NCI-H1930 (cell line): ENCODE measurements around the gene LRP3.
"Not testable (repeated sequence)": the region's sequence is repeated elsewhere in the genome, so short reads cannot be mapped to it uniquely, and the experiment has no call there.

Experiments
- DNase-seq, 2 experiments: peaks; one replicate each; lab custom pipeline; 2025; lab: John Stamatoyannopoulos, UW

LRP3 gene, protein sequence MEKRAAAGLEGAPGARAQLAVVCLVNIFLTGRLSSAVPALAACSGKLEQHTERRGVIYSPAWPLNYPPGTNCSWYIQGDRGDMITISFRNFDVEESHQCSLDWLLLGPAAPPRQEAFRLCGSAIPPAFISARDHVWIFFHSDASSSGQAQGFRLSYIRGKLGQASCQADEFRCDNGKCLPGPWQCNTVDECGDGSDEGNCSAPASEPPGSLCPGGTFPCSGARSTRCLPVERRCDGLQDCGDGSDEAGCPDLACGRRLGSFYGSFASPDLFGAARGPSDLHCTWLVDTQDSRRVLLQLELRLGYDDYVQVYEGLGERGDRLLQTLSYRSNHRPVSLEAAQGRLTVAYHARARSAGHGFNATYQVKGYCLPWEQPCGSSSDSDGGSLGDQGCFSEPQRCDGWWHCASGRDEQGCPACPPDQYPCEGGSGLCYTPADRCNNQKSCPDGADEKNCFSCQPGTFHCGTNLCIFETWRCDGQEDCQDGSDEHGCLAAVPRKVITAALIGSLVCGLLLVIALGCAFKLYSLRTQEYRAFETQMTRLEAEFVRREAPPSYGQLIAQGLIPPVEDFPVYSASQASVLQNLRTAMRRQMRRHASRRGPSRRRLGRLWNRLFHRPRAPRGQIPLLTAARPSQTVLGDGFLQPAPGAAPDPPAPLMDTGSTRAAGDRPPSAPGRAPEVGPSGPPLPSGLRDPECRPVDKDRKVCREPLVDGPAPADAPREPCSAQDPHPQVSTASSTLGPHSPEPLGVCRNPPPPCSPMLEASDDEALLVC

DNA sequence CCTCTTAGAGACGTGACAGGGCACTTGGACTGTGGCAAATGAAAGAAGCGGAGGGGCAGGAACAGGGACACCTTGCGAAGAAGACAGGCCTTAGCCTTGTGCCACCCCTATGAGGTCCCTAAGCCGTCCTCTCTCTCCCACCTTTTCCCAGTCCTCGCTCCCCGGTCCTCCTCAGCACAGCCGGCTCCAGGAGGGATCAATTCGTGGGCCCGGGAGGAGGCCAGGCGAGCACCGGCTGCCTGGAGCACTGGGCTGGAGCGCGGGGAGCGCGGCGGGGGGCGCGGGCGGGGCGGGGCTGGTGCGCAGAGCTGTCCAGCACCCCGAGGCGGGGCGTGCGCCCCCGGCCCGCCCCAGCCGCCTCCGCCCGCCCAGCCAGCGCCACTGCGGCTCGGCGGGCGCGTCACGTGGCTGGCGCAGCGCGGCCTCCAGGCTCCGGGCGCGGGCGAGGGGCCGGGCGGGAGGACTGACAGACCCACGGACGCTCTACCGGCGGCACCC, at the start of gene LRP3:
Gene LRP3, plus strand, starts transcription at position 466 of the 498 bp plus-strand sequence. CDS start 456 bp downstream, outside the sequence.
- DNase-seq: peak; percentile 15 to 64

DNA sequence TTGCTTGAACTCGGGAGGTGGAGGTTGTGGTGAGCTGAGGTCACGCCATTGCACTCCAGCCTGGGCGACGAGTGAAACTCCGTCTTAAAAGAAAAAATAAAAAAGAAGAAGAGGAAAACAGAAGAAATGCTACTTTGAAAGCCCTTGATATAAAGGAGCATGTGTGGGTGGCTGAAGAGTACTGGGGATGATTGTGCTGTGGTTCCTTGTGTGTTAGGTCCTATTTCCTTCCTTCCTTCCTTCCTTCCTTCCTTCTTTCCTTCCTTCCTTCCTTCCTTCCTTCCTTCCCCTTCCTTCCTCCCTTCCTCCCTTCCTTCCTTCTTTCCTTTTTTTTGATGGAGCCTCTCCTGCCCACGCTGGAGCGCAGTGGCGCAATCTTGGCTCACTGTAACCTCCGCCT, 47.9 kb upstream of the LRP3 start:
- DNase-seq: no peak

DNA sequence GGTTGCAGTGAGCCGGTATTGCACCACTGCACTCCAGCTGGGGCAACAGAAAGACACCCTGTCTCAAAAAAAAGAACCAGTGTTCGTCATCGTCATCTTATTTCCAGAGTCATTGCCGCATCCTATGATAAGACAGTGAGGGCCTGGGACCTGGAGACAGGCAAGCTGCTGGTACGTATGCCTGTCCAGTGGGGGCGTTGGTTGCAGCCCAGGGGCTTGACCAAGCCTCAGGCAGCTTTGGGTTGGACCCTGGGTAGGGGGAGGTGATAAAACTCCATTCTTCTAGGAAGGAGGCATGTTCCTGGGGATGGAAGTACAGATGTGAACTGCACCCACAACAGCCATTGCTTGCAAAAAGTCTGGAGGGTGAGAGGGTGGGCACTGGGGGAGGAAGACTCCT, 46.6 kb upstream of the LRP3 start:
- no peak for DNase-seq

DNA sequence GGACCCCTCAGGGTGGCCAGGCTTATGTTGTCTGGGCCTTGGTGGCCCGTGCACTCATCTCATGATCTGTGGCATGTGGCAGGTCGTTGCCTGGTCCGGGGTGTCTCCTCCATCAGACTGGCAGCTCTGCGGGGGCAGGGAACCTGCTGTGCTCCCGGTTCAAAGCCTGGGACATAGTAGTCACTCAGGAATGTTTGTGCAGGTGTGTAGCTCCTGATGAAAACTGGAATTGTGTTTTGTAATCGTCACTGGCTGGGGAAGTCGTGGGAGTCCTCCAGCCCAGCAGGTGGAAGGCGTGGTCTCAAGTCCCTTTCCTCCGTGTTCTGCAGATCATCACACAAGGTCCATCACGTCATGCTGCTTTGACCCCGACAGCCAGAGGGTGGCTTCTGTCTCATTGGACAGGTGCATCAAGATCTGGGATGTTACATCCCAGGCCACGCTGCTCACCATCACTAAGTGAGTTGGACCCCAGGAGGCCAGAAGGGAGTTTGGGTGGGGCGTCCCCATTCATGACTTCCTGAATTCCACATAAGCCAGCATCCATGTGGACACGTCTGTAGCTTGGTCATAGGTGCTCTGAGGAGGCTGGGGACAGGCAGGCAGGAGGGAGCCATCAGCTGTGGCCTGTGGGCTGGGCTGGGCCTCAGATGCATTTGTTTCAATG, 43.1 kb upstream of the LRP3 start:
- DNase-seq: no peak

DNA sequence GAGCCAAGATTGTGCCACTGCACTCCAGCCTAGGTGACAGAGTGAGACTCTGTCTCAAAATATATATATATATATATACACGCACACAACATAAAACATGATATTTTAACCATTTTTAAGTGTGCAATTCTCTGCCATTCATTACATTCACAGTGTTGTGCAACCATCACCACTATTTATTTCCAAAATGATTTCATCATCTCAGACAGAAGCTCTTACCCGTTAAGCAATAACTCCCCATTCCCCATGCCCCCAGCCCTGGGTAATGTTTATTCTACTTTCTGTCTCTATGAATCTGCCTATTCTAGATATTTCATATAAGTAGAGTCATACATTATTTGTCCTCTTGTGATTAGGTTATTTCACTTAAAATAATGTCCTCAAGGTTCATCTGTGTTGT, 42.0 kb upstream of the LRP3 start:
- no peak for DNase-seq

DNA sequence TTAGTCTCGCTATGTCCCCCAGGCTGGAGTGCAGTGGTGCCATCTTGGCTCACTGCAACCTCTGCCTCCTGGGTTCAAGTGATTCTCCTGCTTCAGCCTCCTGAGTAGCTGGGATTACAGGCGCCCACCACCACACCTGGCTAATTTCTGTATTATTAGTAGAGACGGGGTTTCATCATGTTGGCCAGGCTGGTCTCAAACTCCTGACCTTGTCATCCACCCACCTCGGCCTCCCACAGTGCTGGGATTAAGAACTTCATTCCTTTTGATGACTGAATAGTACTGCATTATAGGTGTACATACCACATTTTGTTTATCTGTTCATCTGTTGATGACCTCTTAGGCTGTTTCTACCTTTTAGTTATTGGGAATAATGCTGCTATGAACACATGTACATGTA, 41.5 kb upstream of the LRP3 start:
- DNase-seq: not testable (repeated sequence)

DNA sequence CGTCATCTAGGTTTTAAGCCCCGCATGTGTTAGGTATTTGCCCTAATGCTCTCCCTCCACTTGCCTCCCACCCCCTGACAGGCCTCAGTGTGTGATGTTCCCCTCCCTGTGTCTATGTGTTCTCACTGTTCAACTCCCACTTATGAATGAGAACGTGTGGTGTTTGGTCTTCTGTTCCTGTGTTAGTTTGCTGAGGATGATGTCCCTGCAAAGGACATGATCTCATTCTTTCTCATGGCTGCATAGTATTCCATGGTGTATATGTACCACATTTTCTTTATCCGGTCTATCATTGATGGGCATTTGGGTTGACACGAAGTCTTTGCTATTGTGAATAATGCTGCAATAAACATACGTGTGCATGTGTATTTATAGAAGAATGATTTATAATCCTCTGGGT, 39.8 kb upstream of the LRP3 start:
- DNase-seq: not testable (repeated sequence)

DNA sequence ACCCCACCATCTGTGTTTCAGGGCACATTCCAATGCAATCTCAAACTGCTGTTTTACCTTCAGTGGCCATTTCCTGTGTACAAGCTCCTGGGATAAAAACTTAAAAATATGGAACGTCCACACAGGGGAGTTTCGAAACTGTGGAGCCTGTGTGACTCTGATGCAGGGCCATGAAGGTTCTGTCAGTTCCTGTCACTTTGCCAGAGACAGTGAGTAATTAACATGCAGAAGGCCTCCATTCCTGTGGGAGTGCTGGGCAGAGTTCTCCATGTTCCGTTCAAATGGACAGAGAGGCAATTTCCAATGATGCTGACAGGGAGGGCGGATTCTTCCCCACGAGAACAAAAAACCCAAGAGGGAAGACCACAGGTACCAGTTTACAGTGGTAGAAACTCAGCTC, 37.8 kb upstream of the LRP3 start:
- no peak for DNase-seq

DNA sequence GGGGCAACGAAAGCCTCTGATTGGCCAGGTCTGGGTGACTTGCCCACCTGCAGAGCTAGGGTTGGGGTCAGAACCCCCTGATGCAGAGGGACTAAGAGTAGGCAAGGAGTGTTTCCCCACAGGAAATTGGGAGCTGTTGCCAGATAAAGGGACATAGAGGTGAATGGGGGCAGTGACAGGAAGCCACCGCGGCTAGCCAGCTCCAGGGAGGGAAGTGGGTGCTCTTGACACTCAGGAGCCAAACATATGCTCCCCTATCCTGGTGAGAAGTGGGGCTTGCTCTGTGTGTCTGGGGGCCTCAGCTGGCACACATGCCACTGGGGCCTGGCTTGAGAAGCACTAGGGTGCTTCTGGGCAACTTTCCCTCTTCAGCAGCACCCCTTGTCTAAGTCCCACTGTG, 36.2 kb upstream of the LRP3 start:
- no peak for DNase-seq

DNA sequence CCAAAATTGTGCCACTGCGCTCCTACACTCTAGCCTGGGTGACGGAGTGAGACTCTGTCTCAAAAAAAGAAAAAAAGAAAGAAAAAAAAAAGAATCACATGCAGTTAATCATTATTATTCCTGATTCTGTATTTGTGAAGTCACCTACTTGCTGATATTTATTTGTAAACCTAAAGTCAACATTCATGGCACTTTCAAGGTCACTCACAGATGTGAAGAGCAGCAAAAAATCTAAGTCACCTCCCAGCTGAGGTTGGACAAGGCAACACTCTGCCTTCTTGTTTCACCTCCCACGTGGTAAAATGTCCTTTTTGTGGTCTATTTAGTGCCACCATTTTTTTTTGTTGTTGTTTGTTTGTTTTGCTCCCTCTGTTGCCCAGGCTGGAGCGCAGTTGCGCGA, 35.8 kb upstream of the LRP3 start:
- no peak for DNase-seq

DNA sequence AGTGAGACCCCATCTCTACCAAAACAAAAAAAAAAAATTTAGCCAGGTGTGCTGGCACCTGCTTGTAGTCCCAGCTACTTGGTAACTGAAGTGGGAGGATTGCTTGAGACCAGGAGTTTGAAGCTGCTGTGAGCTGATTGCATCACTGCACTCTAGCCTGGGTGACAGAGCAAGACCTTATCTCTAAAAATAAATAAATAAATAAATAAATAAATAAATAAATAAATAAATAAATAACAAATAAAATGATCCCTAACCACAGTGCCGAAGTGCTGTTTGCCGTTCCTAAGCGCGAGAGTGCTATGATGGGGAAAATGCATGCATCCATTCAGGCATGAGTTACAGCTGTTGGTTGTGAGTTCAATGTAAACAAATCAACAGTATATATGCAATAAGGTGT, 35.0 kb upstream of the LRP3 start:
- no peak for DNase-seq

DNA sequence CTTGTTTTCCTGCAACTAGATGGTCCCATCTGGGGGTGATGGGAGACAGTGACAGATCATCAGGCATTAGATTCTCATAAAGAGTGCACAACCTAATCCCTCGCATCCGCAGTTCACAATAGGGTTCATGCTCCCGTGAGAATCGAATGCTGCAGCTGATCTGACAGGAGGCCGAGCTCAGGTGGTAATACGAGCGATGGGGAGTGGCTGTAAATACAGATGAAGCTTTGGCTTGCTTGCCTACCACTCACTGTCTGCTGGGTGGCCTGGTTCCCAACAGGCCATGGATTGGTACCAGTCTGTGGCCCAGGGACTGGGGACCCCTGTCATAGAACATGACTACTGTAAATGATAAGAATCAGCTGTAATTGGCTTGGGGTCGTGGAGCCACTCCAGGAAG, 34.2 kb upstream of the LRP3 start:
- no peak for DNase-seq

DNA sequence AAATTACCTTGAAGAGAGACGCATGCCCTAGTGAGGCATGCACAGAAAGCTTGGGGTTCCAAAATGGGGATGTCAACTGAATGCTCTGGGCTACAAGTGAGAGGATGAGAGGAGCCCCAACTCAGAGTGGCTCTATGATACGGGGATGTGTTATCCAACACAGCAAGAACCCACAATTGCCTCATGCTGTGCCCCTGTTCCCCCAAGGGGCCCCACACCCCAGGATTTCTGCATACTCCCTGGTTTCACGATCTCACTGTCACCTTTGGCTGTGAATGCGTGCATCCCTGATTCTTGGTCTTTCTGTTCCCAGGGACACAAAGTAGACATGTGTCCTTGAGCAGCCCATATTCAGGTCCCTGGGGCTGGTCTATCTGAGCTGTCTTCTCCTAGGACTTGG, 32.9 kb upstream of the LRP3 start:
- no peak for DNase-seq

DNA sequence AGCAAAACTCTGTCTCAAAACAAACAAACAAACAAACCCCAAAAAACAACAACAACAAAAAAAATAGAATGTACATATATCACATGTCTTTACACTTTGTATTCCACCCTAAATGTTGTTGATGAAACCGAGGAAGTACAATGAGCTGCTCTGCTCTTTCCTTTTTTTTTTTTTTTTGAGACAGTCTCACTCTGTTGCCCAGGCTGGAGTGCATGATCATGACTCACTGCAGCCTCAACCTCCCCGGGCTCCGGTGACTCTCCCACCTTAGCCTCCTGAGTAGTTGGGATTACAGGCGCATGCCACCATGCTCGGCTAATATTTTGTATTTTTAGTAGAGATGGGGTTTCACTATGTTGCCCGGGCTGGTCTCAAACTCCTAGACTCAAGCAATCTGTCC, 30.6 kb upstream of the LRP3 start:
- DNase-seq: no peak

DNA sequence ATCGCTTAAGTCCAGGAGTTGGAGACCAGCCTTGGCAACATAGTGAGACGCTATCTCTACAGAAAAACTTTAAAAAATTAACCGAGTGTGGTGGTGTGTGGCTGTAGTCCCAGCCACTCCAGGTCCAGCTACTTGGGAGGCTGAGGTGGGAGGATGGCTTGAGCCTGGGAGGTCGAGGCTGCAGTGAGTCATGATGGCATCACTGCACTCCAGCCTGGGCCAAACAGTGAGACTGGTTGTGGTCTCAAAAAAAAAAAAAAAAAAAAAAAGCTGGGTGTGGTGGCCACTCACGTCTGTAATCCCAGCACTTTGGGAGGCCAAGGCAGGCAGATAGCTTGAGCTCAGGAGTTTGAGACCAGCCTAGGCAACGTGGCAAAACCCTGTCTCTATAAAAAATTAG, 28.1 kb upstream of the LRP3 start:
- DNase-seq: not testable (repeated sequence)

DNA sequence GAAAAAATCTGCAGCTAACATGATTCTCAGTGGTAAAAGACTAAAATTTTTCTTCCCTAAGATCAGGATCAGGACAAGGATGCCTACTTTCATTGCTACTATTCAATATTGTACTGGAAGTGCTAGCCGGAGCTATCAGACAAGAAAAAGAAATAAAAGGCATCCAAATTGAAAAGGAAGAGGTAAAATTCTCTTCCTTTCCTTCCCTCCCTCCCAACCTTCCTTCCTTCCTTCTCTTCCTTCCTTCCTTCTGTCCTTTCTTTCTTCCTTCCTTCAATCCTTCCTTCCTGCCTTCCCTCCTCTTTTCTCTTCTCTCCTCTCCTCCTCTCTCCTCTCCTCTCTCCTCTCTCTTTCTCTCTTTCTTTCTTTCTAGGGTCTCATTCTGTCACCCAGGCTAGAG, 26.7 kb upstream of the LRP3 start:
- no peak for DNase-seq

DNA sequence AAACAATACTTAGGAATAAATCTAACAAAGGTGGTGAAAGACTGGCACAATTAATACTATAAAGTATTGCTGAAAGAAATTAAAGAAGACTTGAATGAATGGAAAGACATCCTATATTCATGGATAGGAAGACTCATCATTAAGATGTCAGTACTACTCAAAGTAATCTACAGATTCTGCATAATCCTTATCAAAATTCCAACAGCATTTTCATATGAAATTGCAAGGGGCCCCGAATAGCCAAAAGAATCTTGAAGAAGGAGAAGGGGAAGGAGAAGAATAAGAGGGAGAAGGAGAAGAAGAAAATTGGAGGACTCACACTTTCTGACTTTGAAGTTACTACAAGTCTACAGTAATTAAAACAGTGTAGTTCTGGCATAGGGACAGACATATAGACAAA, 25.6 kb upstream of the LRP3 start:
- DNase-seq: no peak

DNA sequence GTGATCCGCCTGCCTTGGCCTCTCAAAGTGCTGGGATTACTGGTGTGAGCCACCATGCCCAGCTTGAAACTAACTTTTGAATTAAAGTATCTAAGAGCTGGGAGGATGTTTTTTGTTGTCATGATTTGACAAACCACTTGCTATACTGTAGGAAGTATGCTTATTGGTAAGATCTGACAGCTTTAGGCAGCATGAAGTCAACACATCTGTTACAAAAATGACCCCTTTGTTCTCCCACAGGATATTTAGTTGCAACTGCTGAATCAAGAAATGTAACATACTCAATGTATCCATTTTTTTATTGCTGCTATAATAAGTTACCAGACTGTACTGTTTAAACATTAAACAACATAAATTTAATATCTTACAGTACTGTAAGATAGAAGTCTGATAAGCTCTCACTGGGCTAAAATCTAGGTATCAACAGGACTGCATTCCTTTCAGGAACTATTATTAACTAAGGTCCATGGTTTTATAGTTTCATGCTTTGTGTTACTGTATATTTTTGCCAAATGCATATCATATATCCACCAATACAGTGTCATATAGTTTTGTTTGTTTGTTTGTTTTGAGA, 22.8 kb upstream of the LRP3 start:
- no peak for DNase-seq

DNA sequence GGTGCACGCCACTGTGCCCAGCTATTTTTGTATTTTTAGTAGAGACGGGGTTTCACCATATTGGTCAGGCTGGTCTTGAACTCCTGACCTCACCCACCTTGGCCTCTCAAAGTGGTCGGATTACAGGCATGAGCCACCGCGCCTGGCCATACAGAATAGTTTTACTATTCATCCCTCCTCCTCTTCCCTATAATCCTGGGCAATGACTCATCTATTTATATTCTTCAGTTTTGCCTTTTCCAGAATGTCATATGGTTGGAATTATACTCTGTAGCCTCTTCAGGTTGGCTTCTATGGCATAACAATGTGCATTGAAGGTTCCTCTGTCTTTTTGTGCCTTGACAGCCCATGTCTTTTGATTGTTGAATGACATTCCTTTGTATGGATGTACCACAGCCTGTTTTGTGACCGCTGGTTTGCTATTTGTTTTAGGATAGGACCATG, 22.2 kb upstream of the LRP3 start:
- no peak for DNase-seq

DNA sequence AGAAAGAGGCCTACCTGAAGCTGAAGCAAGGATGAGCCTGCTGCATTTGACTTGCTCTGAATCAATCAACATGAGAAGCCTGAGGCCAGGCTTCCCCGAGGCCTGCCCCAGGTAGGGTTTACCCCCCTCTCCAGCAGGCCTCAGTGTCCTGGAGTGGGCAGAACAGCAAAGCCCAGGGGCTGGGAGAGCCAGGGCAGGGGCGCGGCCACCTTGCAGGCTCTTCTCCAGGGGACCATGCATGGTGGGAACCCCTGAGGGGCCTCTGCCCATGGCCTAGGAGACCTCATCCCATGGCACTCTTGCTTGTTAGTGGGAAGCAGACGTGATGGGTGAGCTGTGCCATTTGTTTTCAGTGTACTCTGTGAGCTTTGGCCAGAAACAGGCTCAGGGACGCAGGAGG, 19.9 kb upstream of the LRP3 start:
- no peak for DNase-seq

DNA sequence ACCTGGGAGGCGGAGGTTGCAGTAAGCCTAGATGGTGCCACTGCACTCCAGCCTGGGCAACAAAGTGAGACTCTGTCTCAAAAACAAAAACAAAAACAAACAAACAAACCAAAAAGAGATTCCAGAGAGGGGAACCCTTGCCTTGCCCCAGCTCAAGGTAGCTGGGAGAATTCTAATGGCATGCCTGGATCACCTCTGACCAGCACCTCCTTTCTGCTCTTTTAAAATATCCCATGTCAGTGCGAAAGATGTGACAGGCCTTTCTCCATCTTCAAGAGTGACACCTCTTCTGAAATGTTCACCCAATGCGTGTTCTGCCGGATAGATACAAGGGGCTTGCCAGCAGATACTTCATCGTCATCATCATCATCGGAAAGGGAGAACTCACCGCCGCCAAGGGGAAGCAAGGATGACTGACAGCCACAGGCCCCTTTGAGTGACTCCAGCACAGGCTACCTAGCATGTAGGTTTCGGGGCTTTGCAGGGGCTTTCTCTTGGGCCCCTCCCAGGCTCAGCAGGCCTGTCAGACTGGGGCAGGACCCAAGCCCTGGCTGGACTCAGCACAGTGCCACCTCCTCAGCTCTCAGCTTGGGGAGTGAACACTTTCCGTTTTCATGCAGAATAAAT, 18.9 kb upstream of the LRP3 start:
- no peak for DNase-seq
